A673 (cell line): ENCODE measurements around the gene NUDT21. TPM values are rescaled to one million over a fixed set of nuclear protein-coding genes. Genes with fewer than 3 reads are reported as not detected.

Source experiments
- Bru-seq: library from RNA; stranded (reverse); fragments of 400-500 nt; gene quantifications from one replicate; lab custom pipeline; 2021; lab: Mats Ljungman, UMichigan
- BruChase-seq, 2 experiments: library from RNA; stranded (reverse); fragments of 400-500 nt; gene quantifications; one replicate each; lab custom pipeline; 2021; lab: Mats Ljungman, UMichigan
- BruUV-seq: library from RNA; stranded (reverse); fragments of 400-500 nt; replicated peaks from 2 replicates; lab custom pipeline; 2021; lab: Mats Ljungman, UMichigan
- CTCF ChIA-PET: fragments of 300-600 bp; sonication (Branson Sonifier 250); formaldehyde crosslinking; loops from one replicate; lab custom pipeline; 2022; ENCODE audit warnings: antibody characterized with exemption; lab: Charles Lee
- POLR2A ChIA-PET: fragments of 300-600 bp; sonication (Branson Sonifier 250); formaldehyde crosslinking; loops from one replicate; lab custom pipeline; 2022; ENCODE audit warnings: antibody characterized with exemption; ENCODE audit not compliant: low non-redundant PET; lab: Charles Lee
- DNase-seq: peaks from one replicate; pipeline ENCODE4 v3.0.0-alpha.2; 2015; ENCODE audit warnings: low spot score
- H3K27ac ChIP-seq: fragments of 200-600 bp; sonication (generic); 2 replicates; pipeline ENCODE4 v1.5.1; 2016; ENCODE audit warnings: mixed run types, low read depth, mild to moderate bottlenecking, mixed read lengths, antibody characterized with exemption, low read length; ENCODE audit not compliant: poor library complexity, severe bottlenecking
- H3K27me3 ChIP-seq: fragments of 200-600 bp; sonication (generic); replicated peaks from 2 replicates; pipeline ENCODE4 v1.6.1; 2017; ENCODE audit warnings: mixed run types, low read depth, mild to moderate bottlenecking, mixed read lengths, antibody characterized with exemption, low read length; ENCODE audit not compliant: insufficient read depth, poor library complexity
- H3K36me3 ChIP-seq: fragments of 200-600 bp; sonication (generic); 2 replicates; pipeline ENCODE4 v1.6.1; 2016; ENCODE audit warnings: mixed run types, mild to moderate bottlenecking, mixed read lengths, antibody characterized with exemption, low read length; ENCODE audit not compliant: insufficient read depth, poor library complexity, severe bottlenecking
- H3K4me1 ChIP-seq: fragments of 200-600 bp; sonication (generic); 2 replicates; pipeline ENCODE4 v1.6.1; 2017; ENCODE audit warnings: mixed run types, mild to moderate bottlenecking, mixed read lengths, antibody characterized with exemption, low read length; ENCODE audit not compliant: insufficient read depth, poor library complexity, severe bottlenecking
- H3K4me3 ChIP-seq: fragments of 200-600 bp; sonication (generic); 2 replicates; pipeline ENCODE4 v1.5.1; 2016; ENCODE audit warnings: low read depth, mixed run types, mild to moderate bottlenecking, mixed read lengths, low read length; ENCODE audit not compliant: poor library complexity, severe bottlenecking
- H3K9me3 ChIP-seq: fragments of 200-600 bp; sonication (generic); 2 replicates; pipeline ENCODE4 v1.6.1; 2016; ENCODE audit warnings: mixed run types, low read depth, mild to moderate bottlenecking, mixed read lengths, antibody characterized with exemption, low read length; ENCODE audit not compliant: poor library complexity, severe bottlenecking
- EZH2 ChIP-seq: fragments of 200-600 bp; sonication (generic); IDR thresholded peaks from 2 replicates; pipeline ENCODE4 v1.6.1; 2017; ENCODE audit warnings: borderline replicate concordance, low read depth, mild to moderate bottlenecking, mixed read lengths, antibody characterized with exemption, low read length; ENCODE audit not compliant: poor library complexity, severe bottlenecking
- intact Hi-C: fragments of 100-400 bp; cut with micrococcal nuclease; formaldehyde crosslinking; loops from one replicate; pipeline ENCODE4 v1.10.0; 2022; ENCODE audit not compliant: unreplicated experiment
- long read RNA-seq: library from polyadenylated mRNA; stranded (forward); transcript quantifications from one replicate; pipeline ENCODE4 v2.0.0, GENCODE V29; 2022
- total RNA-seq: library from RNA; stranded (reverse); gene quantifications from 2 replicates; pipeline ENCODE4 v1.2.3, GENCODE V29; 2021
- TF ChIP-seq, protein P1 (sequence below): fragments of 300-800, 200-600 bp; sonication (generic); conservative IDR thresholded peaks from 2 replicates; pipeline ENCODE4 v1.5.1; 2017; ENCODE audit warnings: low read depth, mild to moderate bottlenecking, antibody characterized with exemption, low read length, moderate library complexity, mixed read lengths

Gene NUDT21
- total RNA-seq (220 and 231 TPM in 2 replicates), Bru-seq, nascent RNA (percentile 93 among the genes with signal in this experiment), BruChase-seq, experiment 1, labeled RNA remaining after a 2-hour chase (percentile 97 among the genes with signal in this experiment), BruChase-seq, experiment 2, labeled RNA remaining after a 6-hour chase (percentile 99 among the genes with signal in this experiment)
- long read RNA-seq, full-length matches to known transcripts, result 164 of 186 reads
- long read RNA-seq, partial matches to known transcripts, result 3 of 186 reads
- long read RNA-seq, other reads (novel, unspliced or antisense), result 19 of 186 reads

DNA sequence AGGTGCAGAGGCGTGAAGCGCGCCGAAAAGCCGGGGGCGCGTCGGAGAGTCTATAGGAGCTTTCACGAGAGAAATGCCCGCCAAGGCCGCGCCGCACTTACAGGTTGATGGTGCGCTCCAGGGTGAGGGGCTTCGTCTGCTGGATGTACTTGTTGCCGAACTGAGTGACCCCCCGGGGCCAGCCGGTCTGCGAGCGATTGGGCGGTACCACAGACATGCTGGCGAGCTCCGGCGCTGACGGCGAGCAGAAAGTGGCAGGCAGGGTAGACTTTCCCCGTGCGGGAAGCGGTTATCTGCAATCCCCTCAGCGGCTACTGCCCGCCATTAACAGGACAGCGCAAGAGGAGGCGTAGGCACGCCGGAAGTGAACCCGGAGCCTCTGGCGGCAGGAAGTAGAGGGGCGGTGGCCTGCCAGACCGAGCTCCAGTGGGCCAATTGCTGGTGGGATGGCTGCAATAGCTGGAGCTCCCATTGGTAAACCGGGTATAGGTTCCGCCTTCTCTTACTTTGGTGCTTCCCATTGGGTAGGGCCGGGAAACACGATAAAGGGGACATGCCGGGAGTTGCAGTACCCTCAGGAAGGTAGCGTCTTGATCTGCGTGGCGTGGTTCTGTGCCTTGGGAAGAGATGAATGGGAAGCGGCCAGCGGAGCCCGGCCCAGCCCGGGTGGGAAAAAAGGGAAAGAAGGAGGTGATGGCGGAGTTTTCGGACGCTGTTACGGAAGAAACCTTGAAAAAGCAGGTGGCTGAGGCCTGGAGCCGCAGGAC lies at the start of gene NUDT21, which contains the start of gene OGFOD1:
Gene NUDT21, minus strand, starts transcription at position 347 of the 767 bp plus-strand sequence. Its CDS starts 130 bp downstream, at position 217.
Gene OGFOD1, plus strand, starts transcription at position 569 of the 767 bp plus-strand sequence. Its CDS starts 59 bp downstream, at position 628.
- peak within 1 kb of the TSS; percentile 90 for H3K27ac ChIP-seq

DNA sequence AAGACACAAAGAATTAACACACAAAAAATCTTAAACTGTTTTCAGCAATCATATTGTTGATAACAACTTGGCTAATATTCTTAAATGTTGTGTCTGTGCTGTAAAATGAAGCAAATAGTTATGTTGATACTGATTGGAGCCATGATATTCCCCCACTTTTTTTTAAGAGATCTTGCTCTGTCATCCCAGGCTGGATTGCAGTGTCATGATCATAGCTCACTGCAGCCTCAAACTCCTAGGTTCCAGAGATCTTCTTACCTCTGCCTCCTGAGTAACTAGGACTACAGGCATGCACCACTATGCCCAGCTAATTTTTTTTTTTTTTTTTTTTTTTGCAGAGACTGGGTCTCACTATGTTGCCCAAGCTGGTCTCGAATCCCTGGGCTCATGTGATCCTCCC lies 42.7 kb upstream of the NUDT21 start:
- ChIA-PET CTCF (no interaction called here), POLR2A (no interaction called here)
- H3K4me3 ChIP-seq, result no peak overlapping the region

More for the DNA sequence above, at the start of gene NUDT21, which contains the start of gene OGFOD1:
- TF ChIP-seq, protein P1, sequence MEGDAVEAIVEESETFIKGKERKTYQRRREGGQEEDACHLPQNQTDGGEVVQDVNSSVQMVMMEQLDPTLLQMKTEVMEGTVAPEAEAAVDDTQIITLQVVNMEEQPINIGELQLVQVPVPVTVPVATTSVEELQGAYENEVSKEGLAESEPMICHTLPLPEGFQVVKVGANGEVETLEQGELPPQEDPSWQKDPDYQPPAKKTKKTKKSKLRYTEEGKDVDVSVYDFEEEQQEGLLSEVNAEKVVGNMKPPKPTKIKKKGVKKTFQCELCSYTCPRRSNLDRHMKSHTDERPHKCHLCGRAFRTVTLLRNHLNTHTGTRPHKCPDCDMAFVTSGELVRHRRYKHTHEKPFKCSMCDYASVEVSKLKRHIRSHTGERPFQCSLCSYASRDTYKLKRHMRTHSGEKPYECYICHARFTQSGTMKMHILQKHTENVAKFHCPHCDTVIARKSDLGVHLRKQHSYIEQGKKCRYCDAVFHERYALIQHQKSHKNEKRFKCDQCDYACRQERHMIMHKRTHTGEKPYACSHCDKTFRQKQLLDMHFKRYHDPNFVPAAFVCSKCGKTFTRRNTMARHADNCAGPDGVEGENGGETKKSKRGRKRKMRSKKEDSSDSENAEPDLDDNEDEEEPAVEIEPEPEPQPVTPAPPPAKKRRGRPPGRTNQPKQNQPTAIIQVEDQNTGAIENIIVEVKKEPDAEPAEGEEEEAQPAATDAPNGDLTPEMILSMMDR, result no peak
- TF ChIP-seq EZH2, result no peak
- H3K36me3 ChIP-seq, result peaks cover 40% of the 10 kb centered on the region
- DNase-seq, result peak; percentile 99
- no peaks in the 10 kb centered on the region for H3K27me3 ChIP-seq
- intact Hi-C loops, result no loop called here
- ChIA-PET POLR2A (interaction anchor here (0.6 kb wide), 2 partner anchors 304 to 779 kb away, joined by 3 to 12 read pairs; no protein-coding TSS in a partner anchor), CTCF (no interaction called here)
- no peaks in the 10 kb centered on the region for H3K9me3 ChIP-seq
- peaks cover 38% of the 10 kb centered on the region for H3K4me1 ChIP-seq
- peak within 1 kb of the TSS; percentile 81 for H3K4me3 ChIP-seq
- BruUV-seq, result no TSS peak

DNA sequence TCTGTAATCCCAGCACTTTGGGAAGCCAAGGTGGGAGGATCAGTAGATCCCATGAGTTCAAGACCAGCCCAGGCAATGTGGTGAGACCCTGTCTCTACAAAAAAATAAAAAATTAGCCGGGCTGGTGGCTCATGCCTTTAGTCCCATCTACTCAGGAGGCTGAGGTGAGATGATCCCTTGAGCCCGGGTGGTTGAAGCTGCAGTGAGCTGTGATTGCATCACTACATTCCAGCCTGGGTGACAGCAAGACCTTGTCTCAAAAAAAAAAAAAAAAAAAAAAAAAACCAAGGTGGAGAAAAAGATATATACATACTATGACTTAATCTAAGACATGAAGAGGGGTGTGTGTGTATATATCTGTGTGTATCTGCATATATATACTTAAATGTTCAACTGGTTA lies 42.0 kb upstream of the NUDT21 start:
- no peak for DNase-seq

More for the DNA sequence above, 42.7 kb upstream of the NUDT21 start:
- Histone ChIP-seq H3K27ac (no peak overlapping the region), H3K9me3 (no peaks in the 10 kb centered on the region), H3K36me3 (peaks cover 9% of the 10 kb centered on the region), H3K27me3 (no peaks in the 10 kb centered on the region), H3K4me1 (no peaks in the 10 kb centered on the region)
- no peak for DNase-seq
- BruUV-seq, result no TSS peak
- intact Hi-C loops, result no loop called here
- TF ChIP-seq, protein P1, result no peak
- TF ChIP-seq EZH2, result no peak

More for the DNA sequence above, 42.0 kb upstream of the NUDT21 start:
- intact Hi-C loops, result no loop called here
- no peaks in the 10 kb centered on the region for H3K27me3 ChIP-seq
- H3K36me3 ChIP-seq, result peaks cover 9% of the 10 kb centered on the region
- H3K9me3 ChIP-seq, result no peaks in the 10 kb centered on the region
- H3K4me1 ChIP-seq, result peaks cover 1% of the 10 kb centered on the region
- no peak overlapping the region for H3K4me3 ChIP-seq
- ChIA-PET CTCF (no interaction called here), POLR2A (no interaction called here)
- no peak overlapping the region for H3K27ac ChIP-seq
- TF ChIP-seq, protein P1, result no peak
- TF ChIP-seq EZH2, result no peak
- no TSS peak for BruUV-seq
